ENCODE measurements around the gene CDC42EP2. TPM values are rescaled to one million over a fixed set of nuclear protein-coding genes. Genes with fewer than 3 reads are reported as not detected.

The CDC42EP2 gene
- total RNA-seq, 2 experiments from 2014 or later: 1.7 TPM; not detected in 1

- intact Hi-C loops (cut with micrococcal nuclease; ENCODE audit: unreplicated experiment): no loop called here
- POLR2A ChIA-PET: no interaction called here
- H3K4me1 ChIP-seq (ENCODE audit: insufficient read depth, low read length, poor library complexity, severe bottlenecking): no peaks in the 10 kb centered on the region
- H2AFZ ChIP-seq (ENCODE audit: low read length): no peak overlapping the region
- H3K9me3 ChIP-seq (ENCODE audit: low read length): no peaks in the 10 kb centered on the region
- H3K4me3 ChIP-seq (ENCODE audit: low read depth, low read length, poor library complexity, severe bottlenecking): no peak overlapping the region
- BruUV-seq (replicated peaks): no TSS peak
- CTCF ChIA-PET (ENCODE audit: unreplicated experiment): no interaction called here
- H3K27ac ChIP-seq (ENCODE audit: low read depth, low read length, poor library complexity, severe bottlenecking): no peak overlapping the region
- peaks cover 98% of the 10 kb centered on the region for H3K36me3 ChIP-seq (ENCODE audit: insufficient read depth, low read length)
- no peaks in the 10 kb centered on the region for H3K79me2 ChIP-seq (ENCODE audit: insufficient read depth, low read depth, low read length)
- no peak overlapping the region for H3K4me2 ChIP-seq (ENCODE audit: low read length)
- TF ChIP-seq CTCF (conservative IDR thresholded peaks at IDR 0.05; ENCODE audit: low read length) (no peak), EZH2phosphoT487 (IDR thresholded peaks at IDR 0.05; ENCODE audit: borderline replicate concordance, low read depth, low read length) (no peak)
- H4K20me1 ChIP-seq (ENCODE audit: insufficient read depth, low read length): no peaks in the 10 kb centered on the region
- H3K9me2 ChIP-seq (ENCODE audit: insufficient read depth, low read length): no peaks in the 10 kb centered on the region
- DNase-seq (ENCODE audit: low spot score): no peak
These were observed 20.7 kb upstream of the CDC42EP2 start for GRCh38 chr11:65293909-65294381.

- BruUV-seq (replicated peaks): no TSS peak
- intact Hi-C loops (cut with micrococcal nuclease; ENCODE audit: unreplicated experiment): no loop called here
- no peak for DNase-seq (ENCODE audit: low spot score)
- TF ChIP-seq CTCF (conservative IDR thresholded peaks at IDR 0.05; ENCODE audit: low read length): no peak
- Histone ChIP-seq H3K36me3 (ENCODE audit: insufficient read depth, low read length) (peaks cover 97% of the 10 kb centered on the region), H3K4me2 (ENCODE audit: low read length) (no peak overlapping the region), H3K9me2 (ENCODE audit: insufficient read depth, low read length) (no peaks in the 10 kb centered on the region), H3K27ac (ENCODE audit: low read depth, low read length, poor library complexity, severe bottlenecking) (no peak overlapping the region), H4K20me1 (ENCODE audit: insufficient read depth, low read length) (no peaks in the 10 kb centered on the region), H3K9me3 (ENCODE audit: low read length) (no peaks in the 10 kb centered on the region), H2AFZ (ENCODE audit: low read length) (no peak overlapping the region), H3K79me2 (ENCODE audit: insufficient read depth, low read depth, low read length) (no peaks in the 10 kb centered on the region), H3K4me1 (ENCODE audit: insufficient read depth, low read length, poor library complexity, severe bottlenecking) (no peaks in the 10 kb centered on the region), H3K4me3 (ENCODE audit: low read depth, low read length, poor library complexity, severe bottlenecking) (no peak overlapping the region)
- ChIA-PET POLR2A (interaction anchor here (1.1 kb wide), 1 partner anchor 31 kb away, joined by 3 read pairs; no protein-coding TSS in a partner anchor), CTCF (ENCODE audit: unreplicated experiment) (no interaction called here)
These were observed 19.7 kb upstream of the CDC42EP2 start for GRCh38 chr11:65295001-65295400.

- Histone ChIP-seq H2AFZ (ENCODE audit: low read length) (no peak overlapping the region), H3K79me2 (ENCODE audit: insufficient read depth, low read depth, low read length) (no peaks in the 10 kb centered on the region), H3K9me2 (ENCODE audit: insufficient read depth, low read length) (no peaks in the 10 kb centered on the region), H4K20me1 (ENCODE audit: insufficient read depth, low read length) (no peaks in the 10 kb centered on the region), H3K27ac (ENCODE audit: low read depth, low read length, poor library complexity, severe bottlenecking) (no peak overlapping the region), H3K4me1 (ENCODE audit: insufficient read depth, low read length, poor library complexity, severe bottlenecking) (no peaks in the 10 kb centered on the region), H3K4me2 (ENCODE audit: low read length) (no peak overlapping the region), H3K36me3 (ENCODE audit: insufficient read depth, low read length) (peaks cover 93% of the 10 kb centered on the region), H3K9me3 (ENCODE audit: low read length) (no peaks in the 10 kb centered on the region), H3K4me3 (ENCODE audit: low read depth, low read length, poor library complexity, severe bottlenecking) (no peak overlapping the region)
- POLR2A ChIA-PET: interaction anchor here (0.6 to 1.1 kb wide), 3 partner anchors 29 to 32 kb away, joined by 3 to 4 read pairs (median 3); no protein-coding TSS in a partner anchor
- CTCF ChIA-PET (ENCODE audit: unreplicated experiment): no interaction called here
- BruUV-seq (replicated peaks): no TSS peak
- TF ChIP-seq CTCF (conservative IDR thresholded peaks at IDR 0.05; ENCODE audit: low read length) (no peak), EZH2phosphoT487 (IDR thresholded peaks at IDR 0.05; ENCODE audit: borderline replicate concordance, low read depth, low read length) (no peak)
- DNase-seq (ENCODE audit: low spot score): no peak
- intact Hi-C loops (cut with micrococcal nuclease; ENCODE audit: unreplicated experiment): no loop called here
These were observed 18.9 kb upstream of the CDC42EP2 start for GRCh38 chr11:65295571-65296341.

All from OCI-LY7 (cell line).